GM10248 (cell line): ENCODE measurements around the gene MOB1B.
"Not testable (repeated sequence)": the region's sequence is repeated elsewhere in the genome, so short reads cannot be mapped to it uniquely, and the experiment has no call there.

Source experiments
- CTCF ChIA-PET: fragments of 300-600 bp; sonication (Branson Sonifier 250); formaldehyde crosslinking; extraction: SDS; loops from one replicate; lab custom pipeline; 2021; ENCODE audit warnings: antibody characterized with exemption; lab: Yijun Ruan, JAX
- POLR2A ChIA-PET: fragments of 350-650 bp; sonication (Branson Sonifier 250); formaldehyde crosslinking; extraction: SDS; loops from one replicate; lab custom pipeline; 2020; ENCODE audit warnings: antibody characterized with exemption; lab: Yijun Ruan, JAX
- DNase-seq: peaks from one replicate; pipeline ENCODE4 v3.0.0; 2012; ENCODE audit errors: extremely low spot score
- CTCF ChIP-seq: IDR thresholded peaks from 2 replicates; pipeline ENCODE4 v1.5.1; 2012; ENCODE audit warnings: mild to moderate bottlenecking, low read depth; ENCODE audit errors: extremely low read depth, missing control alignments, control extremely low read depth

The MOB1B gene

GRCh38 chr4:71027611-71028010 lies 125.4 kb downstream of the MOB1B start:
- CTCF ChIA-PET = interaction anchor here (1.0 to 3.9 kb wide), 4 partner anchors 9 to 20 kb away, joined by 3 to 15 read pairs (median 6); no protein-coding TSS in a partner anchor
- TF ChIP-seq CTCF = no peak
- DNase-seq = no peak
- POLR2A ChIA-PET = no interaction called here

DNA sequence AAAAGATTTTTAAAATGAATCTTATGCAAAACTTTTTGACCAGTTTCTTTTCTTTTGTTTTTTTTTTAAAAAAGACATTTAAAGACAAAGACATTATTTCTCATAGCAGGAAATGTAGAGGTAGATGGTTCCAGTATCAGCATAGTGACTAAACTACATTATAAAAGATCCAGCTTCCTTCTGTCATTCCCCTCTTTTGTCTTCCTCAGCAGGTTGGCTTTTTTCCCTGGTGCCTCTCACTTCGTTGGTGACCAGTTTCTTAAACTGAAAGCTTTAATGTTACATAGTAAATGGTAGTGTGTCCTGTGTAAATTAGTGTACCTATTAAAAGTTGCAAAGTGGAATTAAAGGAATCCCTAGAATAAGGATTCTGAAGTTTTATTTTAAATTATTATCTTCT lies 127.3 kb downstream of the MOB1B start:
- no peak for DNase-seq
- CTCF ChIA-PET = interaction anchor here (0.9 kb wide), 1 partner anchor 20 kb away, joined by 4 read pairs; no protein-coding TSS in a partner anchor
- POLR2A ChIA-PET = no interaction called here
- TF ChIP-seq CTCF = no peak

- DNase-seq, CTCF ChIA-PET, POLR2A ChIA-PET: not testable (repeated sequence)
Observed at GRCh38 chr4:71032106-71032505, 129.9 kb downstream of the MOB1B start.
